ENCODE results near the gene CIC. TPM values are rescaled to one million over a fixed set of nuclear protein-coding genes. Genes with fewer than 3 reads are reported as not detected.
A peak's percentile ranks its signal among the peaks of the same experiment; 100 is the strongest.
"Not testable (repeated sequence)": the region's sequence is repeated elsewhere in the genome, so short reads cannot be mapped to it uniquely, and the experiment has no call there.

The CIC gene
- total RNA-seq, 1 donor from 2014 or later = 68.3 TPM

- Mint-ChIP-seq H3K27ac (peak overlapping the region; percentile 34), H3K27me3 (ENCODE audit: low read depth) (peaks cover 25% of the 10 kb centered on the region), H3K9me3 (no peaks in the 10 kb centered on the region), H3K36me3 (ENCODE audit: low read depth) (no peaks in the 10 kb centered on the region), H3K4me1 (ENCODE audit: low read depth) (peaks cover 12% of the 10 kb centered on the region), H3K4me3 (ENCODE audit: low read depth) (peak overlapping the region; percentile 87)
- intact Hi-C loops (cut with micrococcal nuclease) = loop anchor here (1.0 to 2.0 kb wide), 5 partner anchors 13 to 218 kb away; partner anchors contain the start of gene TMEM145
- DNase-seq (ENCODE audit: low spot score) = peak; percentile 23
Measured at GRCh38 chr19:42325896-42326771, 57.1 kb downstream of the CIC start.

DNA sequence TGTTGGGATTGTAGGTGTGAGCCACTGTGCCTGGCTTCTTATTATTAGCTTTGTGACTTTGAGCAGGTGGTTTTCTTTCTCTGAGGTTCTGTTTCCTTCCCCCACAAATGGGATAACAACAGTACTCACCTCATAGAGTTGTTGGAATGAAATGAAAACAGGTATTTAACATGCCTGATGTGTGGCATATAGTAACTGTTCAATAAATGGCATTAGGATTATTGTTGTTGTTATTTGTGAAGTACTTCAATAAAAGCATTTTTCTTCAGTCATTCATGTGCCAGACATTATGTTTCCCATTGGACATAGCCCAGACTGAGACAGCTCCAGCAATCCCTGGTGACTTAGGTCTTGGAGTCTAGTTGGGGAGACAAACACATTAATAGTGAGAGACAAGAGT, 57.9 kb downstream of the CIC start:
- DNase-seq (ENCODE audit: low spot score) = no peak
- Mint-ChIP-seq H3K9me3 (no peaks in the 10 kb centered on the region), H3K4me3 (ENCODE audit: low read depth) (peak overlapping the region; percentile 51), H3K27me3 (ENCODE audit: low read depth) (peaks cover 20% of the 10 kb centered on the region), H3K36me3 (ENCODE audit: low read depth) (no peaks in the 10 kb centered on the region), H3K27ac (no peak overlapping the region), H3K4me1 (ENCODE audit: low read depth) (peaks cover 12% of the 10 kb centered on the region)
- intact Hi-C loops (cut with micrococcal nuclease) = no loop called here

- Mint-ChIP-seq H3K36me3 (ENCODE audit: low read depth) (no peaks in the 10 kb centered on the region), H3K4me1 (ENCODE audit: low read depth) (peaks cover 12% of the 10 kb centered on the region), H3K27me3 (ENCODE audit: low read depth) (peaks cover 16% of the 10 kb centered on the region), H3K4me3 (ENCODE audit: low read depth) (peak overlapping the region; percentile 1), H3K27ac (no peak overlapping the region), H3K9me3 (no peaks in the 10 kb centered on the region)
- intact Hi-C loops (cut with micrococcal nuclease) = no loop called here
- DNase-seq (ENCODE audit: low spot score) = no peak
Measured at GRCh38 chr19:42327381-42327780, 58.3 kb downstream of the CIC start.

GRCh38 chr19:42328106-42328505, 59.1 kb downstream of the CIC start:
- Mint-ChIP-seq H3K27ac (no peak overlapping the region), H3K27me3 (ENCODE audit: low read depth) (peaks cover 10% of the 10 kb centered on the region), H3K4me1 (ENCODE audit: low read depth) (peaks cover 12% of the 10 kb centered on the region), H3K9me3 (no peaks in the 10 kb centered on the region), H3K36me3 (ENCODE audit: low read depth) (no peaks in the 10 kb centered on the region), H3K4me3 (ENCODE audit: low read depth) (no peak overlapping the region)
- intact Hi-C loops (cut with micrococcal nuclease) = no loop called here
- DNase-seq (ENCODE audit: low spot score) = no peak

DNA sequence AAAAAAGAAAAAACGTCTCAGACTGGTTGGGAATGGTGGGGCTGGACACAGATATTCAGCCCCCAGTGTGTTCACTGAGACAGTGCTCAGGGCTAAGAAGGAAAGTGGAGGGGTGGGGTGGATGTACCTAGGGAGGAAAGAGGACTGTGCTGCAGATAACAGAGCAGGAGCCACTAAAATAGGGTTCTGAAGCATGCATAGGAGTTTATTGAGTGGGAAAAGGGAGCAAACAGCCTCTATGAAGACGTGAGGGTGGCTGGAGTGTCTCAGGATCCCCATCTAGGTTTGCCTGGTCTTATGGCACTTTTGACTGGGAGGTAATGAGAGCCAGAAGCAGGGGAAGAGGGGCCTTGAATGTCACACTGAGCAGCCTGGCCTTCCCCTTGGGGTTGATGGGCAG, 59.8 kb downstream of the CIC start:
- peaks cover 5% of the 10 kb centered on the region for H3K27me3 Mint-ChIP-seq (ENCODE audit: low read depth)
- no peak for DNase-seq (ENCODE audit: low spot score)
- H3K36me3 Mint-ChIP-seq (ENCODE audit: low read depth) = no peaks in the 10 kb centered on the region
- H3K27ac Mint-ChIP-seq = no peak overlapping the region
- no peak overlapping the region for H3K4me3 Mint-ChIP-seq (ENCODE audit: low read depth)
- H3K9me3 Mint-ChIP-seq = no peaks in the 10 kb centered on the region
- peaks cover 12% of the 10 kb centered on the region for H3K4me1 Mint-ChIP-seq (ENCODE audit: low read depth)
- intact Hi-C loops (cut with micrococcal nuclease) = no loop called here

- Mint-ChIP-seq H3K9me3 (no peaks in the 10 kb centered on the region), H3K27ac (no peak overlapping the region), H3K4me1 (ENCODE audit: low read depth) (peaks cover 8% of the 10 kb centered on the region), H3K4me3 (ENCODE audit: low read depth) (no peak overlapping the region), H3K27me3 (ENCODE audit: low read depth) (no peaks in the 10 kb centered on the region), H3K36me3 (ENCODE audit: low read depth) (no peaks in the 10 kb centered on the region)
- DNase-seq (ENCODE audit: low spot score) = no peak
- intact Hi-C loops (cut with micrococcal nuclease) = no loop called here
Measured at GRCh38 chr19:42330241-42330711, 61.2 kb downstream of the CIC start.

DNA sequence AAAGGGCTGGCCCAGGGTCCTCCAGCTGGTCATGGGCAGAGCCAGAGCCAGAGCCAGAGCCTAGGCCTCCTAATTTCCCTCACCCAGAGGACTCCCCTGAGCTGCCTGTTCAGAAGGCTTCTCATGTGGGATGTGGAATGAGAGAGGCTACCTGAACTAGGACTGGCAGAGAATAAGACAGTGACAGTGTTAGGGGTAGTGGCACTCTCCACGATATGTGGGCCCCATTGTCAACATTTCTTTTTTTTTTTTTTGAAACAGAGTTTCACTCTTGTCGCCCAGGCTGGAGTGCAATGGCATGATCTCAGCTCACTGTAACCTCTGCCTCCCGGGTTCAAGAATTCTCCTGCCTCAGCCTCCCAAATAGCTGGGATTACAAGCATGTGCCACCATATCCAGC, 62.3 kb downstream of the CIC start:
- H3K27ac Mint-ChIP-seq; H3K9me3 Mint-ChIP-seq; DNase-seq (ENCODE audit: low spot score); H3K36me3 Mint-ChIP-seq (ENCODE audit: low read depth); intact Hi-C loops (cut with micrococcal nuclease); H3K27me3 Mint-ChIP-seq (ENCODE audit: low read depth); H3K4me3 Mint-ChIP-seq (ENCODE audit: low read depth); H3K4me1 Mint-ChIP-seq (ENCODE audit: low read depth): not testable (repeated sequence)

DNA sequence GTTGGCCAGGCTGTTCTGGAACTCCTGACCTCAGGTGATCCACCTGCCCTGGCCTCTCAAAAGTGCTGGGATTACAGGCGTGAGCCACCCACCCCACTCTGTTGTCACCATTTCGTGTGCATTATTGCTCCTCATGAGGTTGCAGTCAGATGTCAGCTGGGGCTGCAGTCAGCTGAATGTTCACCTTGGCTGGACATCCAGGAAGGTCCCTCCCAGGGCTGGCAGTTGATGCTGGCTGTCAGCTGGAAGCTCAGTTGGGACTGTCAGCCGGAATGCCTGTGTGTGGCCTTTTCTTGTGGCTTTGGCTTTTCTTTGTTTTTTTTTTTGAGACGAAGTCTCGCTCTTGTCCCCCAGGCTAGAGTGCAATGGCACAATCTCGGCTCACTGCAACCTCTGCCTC, 63.0 kb downstream of the CIC start:
- no peaks in the 10 kb centered on the region for H3K27me3 Mint-ChIP-seq (ENCODE audit: low read depth)
- H3K4me3 Mint-ChIP-seq (ENCODE audit: low read depth) = no peak overlapping the region
- H3K27ac Mint-ChIP-seq = no peak overlapping the region

DNA sequence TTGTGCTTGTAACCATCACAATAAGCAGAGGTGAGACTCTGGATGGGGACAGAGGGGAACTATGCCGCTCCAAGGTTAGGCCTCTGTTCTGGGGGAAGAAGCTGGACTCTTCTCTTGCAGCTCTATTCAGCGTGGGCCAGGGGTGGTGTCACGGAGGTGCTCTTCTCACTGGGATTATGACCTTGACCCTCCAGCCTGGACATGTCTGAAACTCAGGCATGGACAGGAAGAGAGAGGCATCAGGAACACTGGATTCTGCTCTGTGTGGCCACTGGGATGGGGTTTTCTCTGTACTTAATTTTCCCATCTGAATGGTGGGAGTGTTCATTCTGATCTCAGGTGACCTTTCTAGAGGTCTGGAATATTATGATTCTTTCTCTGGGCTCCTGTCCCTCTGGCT, 64.0 kb downstream of the CIC start:
- H3K9me3 Mint-ChIP-seq = no peaks in the 10 kb centered on the region
- H3K27ac Mint-ChIP-seq = no peak overlapping the region
- H3K4me3 Mint-ChIP-seq (ENCODE audit: low read depth) = no peak overlapping the region
- no peak for DNase-seq (ENCODE audit: low spot score)
- no peaks in the 10 kb centered on the region for H3K4me1 Mint-ChIP-seq (ENCODE audit: low read depth)
- no peaks in the 10 kb centered on the region for H3K36me3 Mint-ChIP-seq (ENCODE audit: low read depth)
- H3K27me3 Mint-ChIP-seq (ENCODE audit: low read depth) = no peaks in the 10 kb centered on the region
- intact Hi-C loops (cut with micrococcal nuclease) = no loop called here

More for the DNA sequence above, 63.0 kb downstream of the CIC start:
- H3K4me1 Mint-ChIP-seq (ENCODE audit: low read depth) = peaks cover 3% of the 10 kb centered on the region
- intact Hi-C loops (cut with micrococcal nuclease) = no loop called here
- H3K36me3 Mint-ChIP-seq (ENCODE audit: low read depth) = no peaks in the 10 kb centered on the region
- no peaks in the 10 kb centered on the region for H3K9me3 Mint-ChIP-seq
- no peak for DNase-seq (ENCODE audit: low spot score)

DNA sequence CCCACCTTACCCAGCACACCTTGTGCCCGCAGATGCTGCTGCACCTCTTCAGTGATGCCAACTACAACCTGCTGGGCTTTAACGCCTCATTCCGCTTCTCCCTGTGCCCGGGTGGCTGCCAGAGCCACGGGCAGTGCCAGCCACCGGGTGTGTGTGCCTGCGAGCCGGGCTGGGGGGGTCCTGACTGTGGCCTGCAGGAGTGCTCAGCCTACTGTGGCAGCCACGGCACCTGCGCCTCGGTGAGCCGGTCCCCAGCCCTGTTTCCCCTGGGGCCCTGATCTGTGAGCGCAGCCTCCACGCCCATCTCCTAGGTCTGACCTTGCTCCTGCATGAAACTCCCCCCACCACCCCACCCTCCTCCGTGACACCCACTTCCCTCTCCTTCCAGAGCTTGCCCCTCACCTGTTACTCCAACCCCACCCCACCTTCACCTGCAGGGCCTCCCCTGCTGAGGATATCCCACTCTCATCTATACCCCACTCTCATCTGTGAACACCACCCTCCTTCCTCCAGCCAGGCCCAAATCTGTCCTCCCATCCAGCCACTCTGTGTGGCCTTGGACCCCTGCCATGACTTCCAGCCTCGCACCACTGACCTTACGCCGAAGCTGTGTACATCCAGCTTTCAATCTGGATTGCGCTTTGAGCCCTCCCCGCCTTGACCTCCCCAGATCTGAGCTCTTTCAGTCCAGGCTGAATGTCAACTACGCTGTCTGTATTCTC, 65.1 kb downstream of the CIC start:
- no peaks in the 10 kb centered on the region for H3K36me3 Mint-ChIP-seq (ENCODE audit: low read depth)
- H3K27ac Mint-ChIP-seq = no peak overlapping the region
- H3K27me3 Mint-ChIP-seq (ENCODE audit: low read depth) = no peaks in the 10 kb centered on the region
- no peak overlapping the region for H3K4me3 Mint-ChIP-seq (ENCODE audit: low read depth)
- no peaks in the 10 kb centered on the region for H3K9me3 Mint-ChIP-seq
- DNase-seq (ENCODE audit: low spot score) = no peak
- intact Hi-C loops (cut with micrococcal nuclease) = no loop called here
- peaks cover under 1% of the 10 kb centered on the region for H3K4me1 Mint-ChIP-seq (ENCODE audit: low read depth)

- Mint-ChIP-seq H3K9me3 (no peaks in the 10 kb centered on the region), H3K4me1 (ENCODE audit: low read depth) (peaks cover 5% of the 10 kb centered on the region), H3K27me3 (ENCODE audit: low read depth) (no peaks in the 10 kb centered on the region), H3K4me3 (ENCODE audit: low read depth) (no peak overlapping the region), H3K27ac (no peak overlapping the region), H3K36me3 (ENCODE audit: low read depth) (no peaks in the 10 kb centered on the region)
- DNase-seq (ENCODE audit: low spot score) = no peak
- intact Hi-C loops (cut with micrococcal nuclease) = no loop called here
Measured at GRCh38 chr19:42334697-42335373, 65.8 kb downstream of the CIC start.

- no peak overlapping the region for H3K27ac Mint-ChIP-seq
- no peak for DNase-seq (ENCODE audit: low spot score)
- H3K27me3 Mint-ChIP-seq (ENCODE audit: low read depth) = no peaks in the 10 kb centered on the region
- no peak overlapping the region for H3K4me3 Mint-ChIP-seq (ENCODE audit: low read depth)
- peaks cover 5% of the 10 kb centered on the region for H3K4me1 Mint-ChIP-seq (ENCODE audit: low read depth)
- H3K36me3 Mint-ChIP-seq (ENCODE audit: low read depth) = no peaks in the 10 kb centered on the region
- intact Hi-C loops (cut with micrococcal nuclease) = no loop called here
- H3K9me3 Mint-ChIP-seq = no peaks in the 10 kb centered on the region
Measured at GRCh38 chr19:42335374-42335936, 66.4 kb downstream of the CIC start.

Measured in activated T-helper 2 cell treated with anti-CD3 and anti-CD28 coated beads, Interferon-gamma antibody, Interleukin-2, Interleukin-4, amounts not matched to agents 10 μg/mL and 5 μg/mL and 100 μg/mL, durations not matched to agents 14 hours and 24 hours and 36 hours (primary cell).